HG02885 (cell line): ENCODE measurements around the gene MIEF1.
A peak's percentile ranks its signal among the peaks of the same experiment; 100 is the strongest.
"Not testable (repeated sequence)": the region's sequence is repeated elsewhere in the genome, so short reads cannot be mapped to it uniquely, and the experiment has no call there.

Experiments
- ATAC-seq: cut with Tn5 transposase; IDR thresholded peaks from one replicate; pipeline ENCODE4 v1.9.1; 2021; ENCODE audit warnings: mild to moderate bottlenecking; ENCODE audit not compliant: unreplicated experiment, poor library complexity

MIEF1 gene

GRCh38 chr22:39489094-39490068, 12.7 kb upstream of the MIEF1 start:
- no peak for ATAC-seq

GRCh38 chr22:39490135-39490798, 11.8 kb upstream of the MIEF1 start:
- ATAC-seq = peak; percentile 74

- ATAC-seq = no peak
Observed at GRCh38 chr22:39490966-39491680, 11.0 kb upstream of the MIEF1 start.

GRCh38 chr22:39491696-39492095, 10.4 kb upstream of the MIEF1 start:
- ATAC-seq = no peak

- ATAC-seq = no peak
Observed at GRCh38 chr22:39492186-39492585, 9.9 kb upstream of the MIEF1 start.

- ATAC-seq = no peak
Observed at GRCh38 chr22:39493759-39494158, 8.3 kb upstream of the MIEF1 start.

GRCh38 chr22:39494471-39495120, 7.5 kb upstream of the MIEF1 start:
- no peak for ATAC-seq

- ATAC-seq = no peak
Observed at GRCh38 chr22:39496131-39496838, 5.8 kb upstream of the MIEF1 start.

- no peak for ATAC-seq
Observed at GRCh38 chr22:39497429-39497828, 4.7 kb upstream of the MIEF1 start.

GRCh38 chr22:39498368-39498767, 3.7 kb upstream of the MIEF1 start:
- no peak for ATAC-seq

GRCh38 chr22:39498802-39499201, 3.3 kb upstream of the MIEF1 start:
- ATAC-seq = no peak

GRCh38 chr22:39500101-39500500, 2.0 kb upstream of the MIEF1 start:
- no peak for ATAC-seq

- no peak for ATAC-seq
Observed at GRCh38 chr22:39501644-39502108, 414 bp upstream of the MIEF1 start.

GRCh38 chr22:39502789-39503409, 809 bp downstream of the MIEF1 start:
- peak; percentile 4 for ATAC-seq

- no peak for ATAC-seq
Observed at GRCh38 chr22:39503630-39504029, 1.5 kb downstream of the MIEF1 start.

GRCh38 chr22:39504071-39504470, 2.0 kb downstream of the MIEF1 start:
- no peak for ATAC-seq

GRCh38 chr22:39507021-39507420, 4.9 kb downstream of the MIEF1 start:
- ATAC-seq = not testable (repeated sequence)

- ATAC-seq = no peak
Observed at GRCh38 chr22:39508393-39508792, 6.3 kb downstream of the MIEF1 start.

GRCh38 chr22:39510529-39511149, 8.5 kb downstream of the MIEF1 start:
- ATAC-seq = no peak
